Ammon's horn (tissue), 1 donor: Measurements from ENCODE around the gene HACD3.
A peak's percentile ranks its signal among the peaks of the same experiment; 100 is the strongest.
"Not testable (repeated sequence)": the region's sequence is repeated elsewhere in the genome, so short reads cannot be mapped to it uniquely, and the experiment has no call there.

ENCODE experiments used
- DNase-seq: peaks from one replicate; pipeline ENCODE4 v3.0.0-alpha.2; 2016; ENCODE audit warnings: low spot score

HACD3 gene

DNA sequence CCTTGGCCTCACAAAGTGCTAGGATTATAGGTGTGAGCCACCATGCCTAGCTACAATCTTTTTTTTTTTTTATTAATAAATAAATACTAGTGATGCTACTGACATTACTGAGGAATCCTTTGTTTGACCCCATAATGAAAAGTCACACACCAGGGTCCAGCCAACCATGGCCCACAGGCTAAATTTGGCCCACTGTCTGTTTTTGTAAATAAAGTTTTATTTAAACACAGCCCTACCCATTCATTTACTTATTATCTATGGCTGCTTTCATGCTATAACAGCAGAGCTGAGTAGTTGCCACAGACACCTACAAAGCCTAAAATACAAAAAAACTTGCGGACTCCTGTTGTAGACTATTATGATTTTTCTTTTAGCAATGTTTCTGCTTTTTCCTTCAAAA lies 73.3 kb downstream of the HACD3 start:
- no peak for DNase-seq

DNA sequence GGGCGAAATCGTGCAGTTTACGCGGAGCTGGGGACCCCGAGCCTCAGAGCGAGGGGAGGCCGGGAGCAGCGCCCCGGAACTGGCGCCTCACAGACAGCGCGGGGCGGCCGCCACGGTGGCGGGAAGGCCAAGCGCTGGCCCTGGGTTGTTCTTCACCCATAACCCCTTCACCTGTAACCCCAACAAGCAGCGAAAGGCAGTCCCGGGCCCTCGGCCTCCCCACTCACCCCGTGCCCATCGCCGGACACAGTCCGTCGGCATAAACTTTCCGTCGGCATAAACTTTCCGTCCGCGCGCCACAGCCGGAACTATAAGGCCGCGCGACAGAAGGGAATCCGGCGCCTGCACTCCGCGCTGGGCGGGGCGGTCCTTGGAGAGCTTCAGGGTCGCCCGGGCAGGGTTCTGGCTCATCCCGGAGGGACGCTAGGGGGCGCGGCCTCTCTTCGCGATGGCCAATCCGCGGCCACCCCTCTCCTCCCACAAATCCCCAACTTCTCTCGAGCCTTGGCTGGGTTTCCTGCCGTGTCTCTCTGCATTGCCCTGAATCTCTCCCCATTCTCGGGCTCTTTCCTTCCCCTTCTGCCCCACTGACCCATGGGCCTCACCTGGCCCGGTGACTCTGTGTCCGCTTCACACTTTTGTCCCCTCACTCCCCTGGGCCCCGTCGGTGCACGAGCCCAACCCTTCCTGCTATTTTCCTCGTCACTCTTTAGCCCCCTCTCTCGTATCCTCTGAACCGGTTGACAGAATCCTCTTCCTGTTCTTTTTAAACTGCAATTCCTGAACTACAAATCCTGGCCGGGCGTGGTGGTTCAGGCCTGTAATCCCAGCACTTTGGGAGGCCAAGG lies 80.8 kb downstream of the HACD3 start, which contains the start of gene INTS14:
Gene INTS14 (minus strand): TSS at position 261 of the 848 bp plus-strand sequence. CDS start 3,751 bp downstream, outside the sequence.
- DNase-seq: peak; percentile 97

DNA sequence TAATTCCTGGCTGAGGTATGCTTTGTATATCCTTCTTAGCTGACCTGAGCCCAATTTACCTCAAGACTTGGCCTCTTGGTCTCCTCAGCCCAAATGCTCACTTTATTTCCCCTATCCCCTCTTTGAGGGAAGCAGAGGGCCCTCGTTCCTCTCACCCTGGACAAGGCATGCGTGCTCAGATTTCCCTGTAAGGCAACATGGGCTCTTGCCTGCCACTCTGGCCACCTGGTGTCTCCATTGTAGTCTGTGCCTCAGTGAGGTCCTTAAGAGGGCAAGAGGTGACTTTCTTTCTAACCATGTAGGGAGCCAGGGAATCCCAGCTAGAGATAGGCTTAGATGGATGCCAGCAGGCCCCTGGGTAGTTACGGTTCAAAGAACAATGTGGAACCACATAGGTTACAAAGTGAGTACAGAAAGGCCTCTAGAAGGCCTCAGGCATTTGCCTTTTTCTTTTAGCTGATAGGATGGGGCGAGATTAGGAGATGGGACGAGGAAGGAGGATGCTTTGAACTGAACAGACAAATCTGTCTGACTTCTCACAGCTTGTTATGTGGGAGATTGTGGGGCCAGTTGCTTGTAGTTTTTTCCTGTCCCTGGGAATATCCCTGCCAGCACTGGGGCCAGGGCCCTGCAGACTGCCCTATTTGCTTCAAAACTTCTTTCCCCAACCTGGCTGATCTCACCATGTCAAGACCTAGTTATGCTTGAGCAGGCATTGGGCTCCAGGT lies 81.8 kb downstream of the HACD3 start:
- DNase-seq: no peak

DNA sequence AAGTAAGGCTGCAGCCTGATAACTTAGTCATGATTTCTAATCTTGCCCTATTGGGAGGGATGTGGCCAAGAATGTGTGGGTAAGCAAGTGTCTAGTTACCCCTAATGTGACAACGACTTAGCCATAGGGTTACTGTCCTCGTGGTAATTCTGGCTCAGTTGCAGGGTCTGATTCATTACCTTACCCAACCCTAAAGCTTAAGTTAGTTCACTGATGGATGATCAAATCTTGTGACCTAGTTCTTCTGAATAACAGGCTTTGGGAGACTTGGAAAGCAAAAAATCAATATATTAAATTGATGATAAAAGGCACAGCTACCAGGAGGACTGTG lies 82.3 kb downstream of the HACD3 start:
- DNase-seq: no peak

DNA sequence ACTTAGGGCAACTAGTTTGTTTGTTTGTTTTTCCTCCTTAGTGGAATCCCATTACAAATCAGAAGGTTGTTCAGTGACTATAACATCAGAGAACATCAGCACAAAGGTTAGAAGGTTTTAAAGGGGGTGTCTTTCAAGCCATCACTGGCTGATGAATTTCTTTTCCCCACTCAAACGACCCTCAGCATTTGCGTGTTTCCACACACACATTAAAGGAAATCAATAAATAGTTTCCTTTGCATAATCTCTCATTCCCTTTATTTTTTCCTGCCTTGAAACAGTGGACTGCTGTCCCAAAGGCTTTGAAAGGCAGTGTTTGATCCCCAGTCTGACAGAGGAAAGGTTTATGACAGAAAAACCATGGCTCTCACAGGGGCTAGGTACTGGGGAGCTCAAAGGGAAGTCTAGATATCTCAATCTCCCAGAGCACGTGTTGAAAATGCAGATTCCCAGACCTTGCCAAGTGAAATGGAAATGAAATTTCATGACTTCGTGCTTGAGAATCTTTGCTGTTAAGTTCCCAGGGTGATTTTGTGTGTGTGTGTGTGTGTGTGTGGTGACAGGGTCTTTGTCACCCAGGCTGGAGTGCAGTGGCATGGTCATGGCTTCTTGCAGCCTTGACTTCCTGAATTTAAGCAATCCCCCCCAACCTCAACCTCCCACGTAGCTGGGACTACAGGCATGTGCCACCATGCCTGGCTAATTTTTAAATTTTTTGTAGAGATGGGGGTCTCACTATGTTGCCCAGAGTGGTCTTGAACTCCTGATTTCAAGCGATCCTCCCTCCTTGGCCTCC lies 82.9 kb downstream of the HACD3 start:
- no peak for DNase-seq

DNA sequence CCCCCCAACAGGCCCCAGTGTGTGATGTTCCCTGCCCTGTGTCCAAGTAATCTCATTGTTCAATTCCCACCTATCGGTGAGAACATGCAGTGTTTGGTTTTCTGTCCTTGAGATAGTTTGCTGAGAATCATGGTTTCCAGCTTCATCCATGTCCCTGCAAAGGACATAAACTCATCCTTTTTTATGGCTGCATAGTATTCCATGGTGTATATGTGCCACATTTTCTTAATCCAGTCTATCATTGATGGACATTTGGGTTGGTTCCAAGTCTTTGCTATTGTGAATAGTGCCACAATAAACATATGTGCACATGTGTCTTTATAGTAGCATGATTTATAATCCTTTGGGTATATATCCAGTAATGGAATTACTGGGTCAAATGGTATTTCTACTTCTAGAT lies 85.6 kb downstream of the HACD3 start:
- not testable (repeated sequence) for DNase-seq

DNA sequence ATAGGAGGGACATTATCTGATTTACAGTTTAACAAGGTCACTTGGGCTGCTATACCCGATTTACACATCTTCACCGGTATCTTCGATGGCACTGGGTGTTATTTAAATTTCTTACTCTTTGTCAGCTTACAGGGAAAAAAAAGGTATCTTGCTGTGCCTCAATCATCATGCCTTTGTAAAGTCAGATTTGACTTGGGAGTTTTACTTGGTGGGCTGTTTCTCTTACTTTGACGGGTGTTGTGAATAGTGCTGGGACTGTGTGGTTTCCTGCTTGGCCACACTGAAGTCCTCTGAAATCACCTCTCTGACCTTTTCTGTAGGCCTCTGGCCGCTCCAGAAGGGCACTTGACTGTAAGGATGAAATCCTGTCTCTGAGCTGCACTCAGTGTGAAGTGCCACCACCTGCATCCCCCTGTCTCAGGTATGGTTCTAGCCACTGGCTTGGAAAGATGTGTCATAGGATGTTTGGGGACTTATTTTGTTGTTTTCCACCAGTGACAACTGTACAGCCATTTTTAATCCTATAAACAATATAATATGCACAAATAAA lies 88.4 kb downstream of the HACD3 start:
- DNase-seq: no peak

DNA sequence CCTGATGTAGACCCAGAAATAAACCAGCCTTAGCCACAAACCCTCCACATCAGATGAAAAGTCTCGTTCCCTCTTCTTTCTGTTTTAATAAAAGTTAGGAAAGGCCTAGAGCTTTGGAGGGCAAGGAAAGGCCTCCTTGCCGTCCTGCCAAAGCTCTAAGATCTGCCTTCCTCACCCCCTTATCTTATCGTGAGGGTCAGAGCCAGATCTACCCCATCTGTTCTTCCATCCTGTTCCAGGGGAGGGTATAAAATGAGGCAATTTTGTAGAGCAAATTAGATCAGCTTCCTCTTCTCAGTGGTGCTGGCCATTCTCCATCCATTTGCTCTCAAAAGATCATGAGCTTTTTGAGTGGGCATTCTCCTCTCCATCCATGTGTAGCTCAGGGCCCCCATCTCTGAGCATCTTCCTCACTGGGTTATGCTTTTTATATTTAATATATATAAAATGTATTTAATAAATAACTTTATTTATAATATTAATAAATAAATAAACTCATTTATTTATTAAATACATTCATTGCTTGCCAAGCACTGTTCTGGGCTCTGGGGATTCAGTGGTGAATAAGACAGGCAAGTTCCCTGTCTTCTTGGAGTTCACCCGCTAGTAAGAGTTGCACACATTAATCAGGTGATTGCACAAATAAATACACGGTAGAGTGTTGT lies 89.5 kb downstream of the HACD3 start:
- no peak for DNase-seq

DNA sequence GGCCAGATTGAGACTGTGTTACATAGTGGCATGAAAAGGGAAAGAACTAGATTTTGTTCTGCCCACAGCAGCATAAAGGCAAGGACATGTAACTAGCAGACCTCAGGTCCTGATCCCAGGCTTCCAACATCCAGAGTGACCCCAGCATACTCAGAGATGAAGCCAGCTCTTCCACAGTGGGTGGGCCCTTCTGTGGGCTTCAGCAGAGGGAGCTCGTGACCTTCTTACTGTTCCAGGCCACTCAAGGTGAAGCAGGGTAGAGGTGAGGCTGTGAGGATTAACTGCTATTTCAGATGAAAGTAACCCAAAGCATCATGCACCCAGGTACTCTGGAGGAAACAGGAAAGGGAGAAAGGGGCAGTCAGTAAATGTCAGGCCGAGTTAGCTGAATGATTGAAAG lies 90.6 kb downstream of the HACD3 start:
- DNase-seq: no peak

DNA sequence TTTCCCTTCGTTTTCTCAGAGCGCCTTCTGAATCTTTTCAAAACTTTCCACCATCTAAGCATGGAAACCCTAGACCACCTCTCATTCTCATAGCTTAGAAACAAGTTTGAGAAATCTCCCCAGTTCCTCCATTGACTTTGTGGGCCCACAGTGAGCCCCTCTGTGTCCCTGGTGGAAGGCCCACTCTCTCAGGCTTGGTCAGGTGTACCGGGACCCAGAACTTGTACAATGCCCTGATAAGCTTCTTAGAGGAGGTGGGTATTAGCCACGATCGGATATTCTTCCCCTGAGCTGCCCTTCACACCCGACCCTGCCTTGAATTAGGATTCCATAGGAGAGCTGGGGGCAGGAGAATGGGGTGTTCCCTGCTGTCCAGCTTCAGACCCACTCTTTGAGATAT lies 91.4 kb downstream of the HACD3 start, which contains the start of gene SLC24A1:
Gene SLC24A1 (plus strand): TSS at position 301 of the 400 bp plus-strand sequence. CDS start 2,143 bp downstream, outside the sequence.
- DNase-seq: no peak

DNA sequence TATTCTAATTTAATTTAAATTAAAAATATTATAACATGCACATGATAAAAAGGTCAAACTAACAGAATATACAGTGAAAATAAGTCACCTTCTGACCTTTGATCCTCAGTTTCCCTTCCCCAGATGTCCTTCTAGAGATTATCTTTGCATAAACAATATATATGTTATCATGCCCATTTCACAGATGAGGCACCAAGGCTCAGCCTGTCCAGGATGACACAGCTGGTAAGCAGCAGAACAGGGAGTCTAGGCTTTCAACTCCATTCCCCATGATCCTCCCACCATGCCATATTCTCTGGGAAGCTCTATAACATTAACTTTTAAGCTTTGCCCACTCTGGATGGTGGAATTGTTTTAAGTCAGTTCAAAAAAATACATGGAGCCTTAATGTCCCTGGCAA lies 92.8 kb downstream of the HACD3 start:
- DNase-seq: no peak

DNA sequence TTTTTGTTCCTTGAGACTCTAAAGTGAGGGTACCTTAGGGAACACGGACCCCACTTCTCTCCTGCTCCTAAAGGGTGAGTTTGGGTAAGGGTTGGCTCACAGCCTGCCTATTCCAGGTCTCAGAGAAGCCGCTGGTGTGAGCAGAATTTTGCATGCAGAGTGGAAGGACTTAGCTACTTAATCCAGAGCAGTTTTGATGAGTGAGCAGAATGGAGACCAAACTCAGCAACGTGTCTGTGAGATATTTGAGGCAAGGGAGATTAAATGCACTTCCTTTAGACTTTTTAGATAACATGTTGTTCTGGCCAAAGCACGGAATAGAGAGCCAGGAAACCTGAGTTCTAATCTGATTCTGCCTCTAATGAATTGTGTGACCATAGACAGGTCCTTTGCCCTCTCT lies 96.6 kb downstream of the HACD3 start:
- DNase-seq: no peak
